Smooth muscle cell (in vitro differentiated cells): ENCODE results near the gene CMC1. TPM values are rescaled to one million over a fixed set of nuclear protein-coding genes. Genes with fewer than 3 reads are reported as not detected.

Experiments
- DNase-seq: peaks from one replicate; lab custom pipeline; 2025; ENCODE audit not compliant: unreplicated experiment; lab: John Stamatoyannopoulos, UW
- H2AFZ ChIP-seq: fragments of 200-600 bp; sonication (generic); 2 replicates; pipeline ENCODE4 v1.6.0; 2016; ENCODE audit warnings: antibody characterized with exemption, low read depth, mild to moderate bottlenecking
- H3F3A ChIP-seq: fragments of 200-600 bp; sonication (generic); 2 replicates; pipeline ENCODE4 v1.6.0; 2017; ENCODE audit warnings: antibody characterized with exemption, low read depth
- H3K27ac ChIP-seq: fragments of 200-600 bp; sonication (generic); 2 replicates; pipeline ENCODE4 v1.5.1; 2016; ENCODE audit warnings: low read depth, mild to moderate bottlenecking
- H3K27me3 ChIP-seq: fragments of 200-600 bp; sonication (generic); 2 replicates; pipeline ENCODE4 v1.6.1; 2016; ENCODE audit warnings: low read depth, mild to moderate bottlenecking
- H3K36me3 ChIP-seq: fragments of 200-600 bp; sonication (generic); 2 replicates; pipeline ENCODE4 v1.5.1; 2016; ENCODE audit warnings: low read depth
- H3K4me1 ChIP-seq: fragments of 200-600 bp; sonication (generic); 2 replicates; pipeline ENCODE4 v1.5.1; 2016; ENCODE audit warnings: low read depth
- H3K4me2 ChIP-seq: fragments of 200-600 bp; sonication (generic); 2 replicates; pipeline ENCODE4 v1.6.0; 2016; ENCODE audit warnings: mild to moderate bottlenecking
- H3K4me3 ChIP-seq: fragments of 200-600 bp; sonication (generic); 2 replicates; pipeline ENCODE4 v1.5.1; 2016; ENCODE audit warnings: mild to moderate bottlenecking
- H3K79me2 ChIP-seq: fragments of 200-600 bp; sonication (generic); 2 replicates; pipeline ENCODE4 v1.6.0; 2016; ENCODE audit warnings: low read depth, mild to moderate bottlenecking
- H3K9ac ChIP-seq: fragments of 200-600 bp; sonication (generic); 2 replicates; pipeline ENCODE4 v1.6.0; 2016; ENCODE audit warnings: low read depth
- H3K9me3 ChIP-seq: fragments of 200-600 bp; sonication (generic); replicated peaks from 2 replicates; pipeline ENCODE4 v1.5.1; 2016; ENCODE audit warnings: low read depth
- H4K20me1 ChIP-seq: fragments of 200-600 bp; sonication (generic); 2 replicates; pipeline ENCODE4 v1.6.0; 2016; ENCODE audit warnings: low read depth
- CTCF ChIP-seq: fragments of 200-600 bp; sonication (generic); IDR thresholded peaks from 2 replicates; pipeline ENCODE4 v1.5.1; 2017; ENCODE audit warnings: borderline replicate concordance, mild to moderate bottlenecking, antibody characterized with exemption; ENCODE audit not compliant: insufficient read depth, poor library complexity, severe bottlenecking
- WGBS: methylation state at CpG from one replicate; pipeline ENCODE4 v1.1.7; 2016; ENCODE audit warnings: low lambda C conversion rate; 5-methylcytosine and 5-hydroxymethylcytosine counted together
- polyA plus RNA-seq: library from polyadenylated mRNA; unstranded; fragments of >200 nt; fragmentation: Nextera tagmentation; extraction: Ambion mirVana; gene quantifications from 2 replicates; pipeline ENCODE4 v1.2.1, GENCODE V29; 2016
- total RNA-seq: library from RNA; depleted of rRNA; stranded (reverse); fragments of >200 nt; gene quantifications from 2 replicates; pipeline ENCODE4 v1.2.3, GENCODE V29; 2014

The CMC1 gene
- total and polyA plus RNA-seq, 2 experiments from 2014 or later = 23.0 to 41.4 TPM

- Histone ChIP-seq H3K9ac (no peak overlapping the region), H3K27me3 (no peaks in the 10 kb centered on the region), H3K36me3 (no peaks in the 10 kb centered on the region), H3K4me2 (no peak overlapping the region), H4K20me1 (no peaks in the 10 kb centered on the region), H3F3A (no peaks in the 10 kb centered on the region), H3K9me3 (peaks cover 4% of the 10 kb centered on the region), H3K4me3 (no peak overlapping the region), H3K79me2 (no peaks in the 10 kb centered on the region), H3K27ac (no peak overlapping the region), H3K4me1 (peaks cover 2% of the 10 kb centered on the region), H2AFZ (no peak overlapping the region)
- TF ChIP-seq CTCF = no peak
- DNase-seq = no peak
- WGBS = 97% methylated on average over 7 of the region's 7 CpGs
These were observed 53.4 kb downstream of the CMC1 start for GRCh38 chr3:28294667-28295413.

DNA sequence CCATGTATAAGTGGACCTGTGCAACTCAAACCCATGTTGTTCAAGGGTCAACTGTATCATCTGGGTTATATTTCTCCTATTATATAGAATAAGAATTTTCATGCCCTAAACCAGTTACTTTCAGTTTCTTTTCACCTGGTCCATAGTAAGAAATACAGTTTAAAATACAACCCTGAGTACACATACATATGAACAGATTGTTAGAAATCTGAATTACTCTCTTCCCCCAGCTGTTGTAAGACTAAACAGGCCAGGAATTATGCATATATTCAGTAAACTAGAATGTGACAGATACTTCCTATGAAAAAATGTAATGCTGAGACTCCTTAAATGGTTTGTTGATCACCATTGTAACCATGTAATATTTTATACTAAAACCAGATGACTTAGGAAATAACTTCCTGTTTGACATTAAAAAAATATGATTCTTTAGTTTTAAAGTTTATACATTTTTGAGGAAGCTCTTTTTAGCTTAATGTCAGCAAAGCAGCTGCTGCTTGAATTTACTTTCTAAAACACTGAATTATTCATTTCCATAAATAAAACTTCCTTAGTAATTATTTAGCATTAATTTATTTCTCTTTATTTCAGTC, 54.6 kb downstream of the CMC1 start:
- Histone ChIP-seq H3K4me3 (no peak overlapping the region), H3K4me2 (no peak overlapping the region), H3K9me3 (peaks cover under 1% of the 10 kb centered on the region), H3K36me3 (no peaks in the 10 kb centered on the region), H3K4me1 (peaks cover 2% of the 10 kb centered on the region), H3F3A (no peaks in the 10 kb centered on the region), H2AFZ (no peak overlapping the region), H4K20me1 (no peaks in the 10 kb centered on the region), H3K27ac (no peak overlapping the region), H3K79me2 (no peaks in the 10 kb centered on the region), H3K9ac (no peak overlapping the region), H3K27me3 (no peaks in the 10 kb centered on the region)
- no peak for TF ChIP-seq CTCF
- no peak for DNase-seq

DNA sequence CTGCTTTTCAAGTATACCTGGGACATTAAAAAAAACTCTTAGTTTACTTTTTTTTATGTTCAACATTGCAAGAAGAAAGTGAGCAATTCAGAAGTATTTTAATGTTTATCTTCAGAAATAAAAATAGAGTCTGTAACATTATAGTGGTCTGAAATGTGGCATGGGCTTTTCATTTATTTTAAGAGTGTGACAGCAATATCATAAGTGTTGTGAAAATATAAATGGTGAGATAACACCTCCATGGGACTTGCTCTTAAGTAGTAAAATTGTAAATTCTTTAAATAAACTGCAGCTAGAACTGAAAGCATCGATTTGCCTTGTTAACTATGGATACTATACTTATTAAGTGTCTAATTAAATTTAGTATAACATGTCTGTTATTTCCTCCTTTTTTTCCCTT, 58.3 kb downstream of the CMC1 start:
- 93% methylated on average over 1 of the region's 1 CpG for WGBS
- no peaks in the 10 kb centered on the region for H3K36me3 ChIP-seq
- H3K79me2 ChIP-seq = no peaks in the 10 kb centered on the region
- no peak overlapping the region for H2AFZ ChIP-seq
- no peak overlapping the region for H3K27ac ChIP-seq
- no peaks in the 10 kb centered on the region for H4K20me1 ChIP-seq
- no peak overlapping the region for H3K9ac ChIP-seq
- no peak overlapping the region for H3K4me3 ChIP-seq
- H3K4me1 ChIP-seq = no peaks in the 10 kb centered on the region
- TF ChIP-seq CTCF = no peak
- H3F3A ChIP-seq = no peaks in the 10 kb centered on the region
- DNase-seq = no peak
- no peak overlapping the region for H3K4me2 ChIP-seq
- H3K9me3 ChIP-seq = no peaks in the 10 kb centered on the region
- no peaks in the 10 kb centered on the region for H3K27me3 ChIP-seq
